ENCODE data around the gene TMEM238L.

- TF ChIP-seq REST (IDR thresholded peaks at IDR 0.05; ENCODE audit: unreplicated experiment) (no peak), NANOG (IDR thresholded peaks at IDR 0.05; ENCODE audit: borderline replicate concordance) (no peak), ZNF331 (CRISPR knock-in tag; IDR thresholded peaks at IDR 0.05; ENCODE audit: low read depth) (no peak)
- TF ChIP-seq, protein P1, sequence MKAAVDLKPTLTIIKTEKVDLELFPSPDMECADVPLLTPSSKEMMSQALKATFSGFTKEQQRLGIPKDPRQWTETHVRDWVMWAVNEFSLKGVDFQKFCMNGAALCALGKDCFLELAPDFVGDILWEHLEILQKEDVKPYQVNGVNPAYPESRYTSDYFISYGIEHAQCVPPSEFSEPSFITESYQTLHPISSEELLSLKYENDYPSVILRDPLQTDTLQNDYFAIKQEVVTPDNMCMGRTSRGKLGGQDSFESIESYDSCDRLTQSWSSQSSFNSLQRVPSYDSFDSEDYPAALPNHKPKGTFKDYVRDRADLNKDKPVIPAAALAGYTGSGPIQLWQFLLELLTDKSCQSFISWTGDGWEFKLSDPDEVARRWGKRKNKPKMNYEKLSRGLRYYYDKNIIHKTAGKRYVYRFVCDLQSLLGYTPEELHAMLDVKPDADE (IDR thresholded peaks at IDR 0.05) = no peak
Observed at GRCh38 chr17:10768750-10769251, 35.1 kb downstream of the TMEM238L start.

All from GM23338 (cell line).